ENCODE data around the gene SEMG1.

DNA sequence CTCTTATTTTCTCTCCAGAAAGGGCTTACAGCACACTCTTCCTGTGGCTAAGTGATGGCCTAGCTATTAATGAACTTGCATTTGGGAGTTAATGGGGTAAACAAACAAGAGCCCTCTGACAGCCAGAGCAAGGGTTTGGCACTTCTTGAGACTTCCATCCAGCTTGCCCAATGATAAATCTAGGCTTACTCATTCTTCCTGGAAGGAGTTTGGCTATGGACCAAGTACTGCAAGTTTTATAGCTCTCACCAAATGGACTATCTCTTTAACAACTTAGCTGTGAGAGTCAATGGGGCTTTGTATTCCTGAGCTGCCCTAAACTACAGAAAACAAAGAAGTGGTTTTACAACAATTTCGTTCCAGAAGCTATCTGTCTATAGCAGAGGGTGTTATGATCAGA, 48.9 kb upstream of the SEMG1 start:
- TF ChIP-seq, protein P1, sequence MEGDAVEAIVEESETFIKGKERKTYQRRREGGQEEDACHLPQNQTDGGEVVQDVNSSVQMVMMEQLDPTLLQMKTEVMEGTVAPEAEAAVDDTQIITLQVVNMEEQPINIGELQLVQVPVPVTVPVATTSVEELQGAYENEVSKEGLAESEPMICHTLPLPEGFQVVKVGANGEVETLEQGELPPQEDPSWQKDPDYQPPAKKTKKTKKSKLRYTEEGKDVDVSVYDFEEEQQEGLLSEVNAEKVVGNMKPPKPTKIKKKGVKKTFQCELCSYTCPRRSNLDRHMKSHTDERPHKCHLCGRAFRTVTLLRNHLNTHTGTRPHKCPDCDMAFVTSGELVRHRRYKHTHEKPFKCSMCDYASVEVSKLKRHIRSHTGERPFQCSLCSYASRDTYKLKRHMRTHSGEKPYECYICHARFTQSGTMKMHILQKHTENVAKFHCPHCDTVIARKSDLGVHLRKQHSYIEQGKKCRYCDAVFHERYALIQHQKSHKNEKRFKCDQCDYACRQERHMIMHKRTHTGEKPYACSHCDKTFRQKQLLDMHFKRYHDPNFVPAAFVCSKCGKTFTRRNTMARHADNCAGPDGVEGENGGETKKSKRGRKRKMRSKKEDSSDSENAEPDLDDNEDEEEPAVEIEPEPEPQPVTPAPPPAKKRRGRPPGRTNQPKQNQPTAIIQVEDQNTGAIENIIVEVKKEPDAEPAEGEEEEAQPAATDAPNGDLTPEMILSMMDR (IDR thresholded peaks at IDR 0.05): no peak
- no peak for TF ChIP-seq POLR2A (IDR thresholded peaks at IDR 0.05)
